ENCODE measurements around the gene TWIST2.

The TWIST2 gene

DNA sequence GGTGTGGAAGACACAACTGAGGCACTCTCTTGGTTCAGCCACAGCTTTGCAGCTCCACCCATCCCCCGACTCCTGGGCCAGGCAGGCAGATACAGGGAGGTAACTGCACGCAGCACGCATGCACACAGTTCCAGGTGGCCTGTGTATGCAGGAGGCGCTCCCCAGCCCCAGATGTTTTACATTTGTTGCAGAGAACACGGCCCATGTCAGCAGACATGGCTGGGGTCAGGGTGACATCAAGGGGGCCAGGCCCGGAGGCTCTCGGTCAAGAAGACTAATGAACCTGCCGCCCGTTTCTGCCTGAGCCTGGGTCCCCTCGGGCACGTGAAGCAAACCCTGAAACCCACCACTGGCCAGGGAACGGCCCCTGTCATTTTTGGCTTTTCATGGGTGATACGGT is 57.3 kb downstream of the TWIST2 start:
- no peak for DNase-seq (ENCODE audit: low spot score)

- DNase-seq (ENCODE audit: low spot score), result no peak
Measured at GRCh38 chr2:238905644-238906043, 57.8 kb downstream of the TWIST2 start.

DNA sequence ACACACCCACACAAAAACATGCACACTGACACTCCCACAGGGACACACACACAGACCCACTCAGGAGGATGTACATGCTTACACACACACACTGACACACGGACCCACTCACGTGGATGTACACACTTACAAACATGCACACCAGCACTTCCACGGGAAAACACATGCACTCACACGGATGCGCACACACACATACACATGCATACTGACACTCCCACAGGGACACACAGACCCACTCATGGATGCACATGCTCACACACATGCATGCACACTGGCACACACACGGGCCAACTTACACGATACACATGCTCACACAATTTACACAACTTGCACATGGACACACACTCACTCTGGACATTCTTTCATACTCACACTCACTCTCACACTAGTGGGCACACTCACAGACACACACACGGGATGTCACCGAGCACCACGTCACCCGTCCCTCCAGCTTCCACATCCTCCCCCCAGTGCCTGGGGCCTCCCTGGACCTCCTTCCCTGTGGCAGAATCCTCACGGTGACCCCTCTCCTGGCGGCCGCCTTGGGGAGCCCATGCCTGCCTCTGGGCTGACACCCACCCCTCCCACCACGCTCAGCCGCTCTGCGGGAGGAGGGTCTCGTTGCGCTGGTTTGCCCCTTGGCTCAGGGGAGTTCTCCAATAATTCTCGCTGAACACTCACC is 58.5 kb downstream of the TWIST2 start:
- no peak for DNase-seq (ENCODE audit: low spot score)

- no peak for DNase-seq (ENCODE audit: low spot score)
Measured at GRCh38 chr2:238906936-238907716, 59.2 kb downstream of the TWIST2 start.

- no peak for DNase-seq (ENCODE audit: low spot score)
Measured at GRCh38 chr2:238907717-238908173, 59.9 kb downstream of the TWIST2 start.

DNA sequence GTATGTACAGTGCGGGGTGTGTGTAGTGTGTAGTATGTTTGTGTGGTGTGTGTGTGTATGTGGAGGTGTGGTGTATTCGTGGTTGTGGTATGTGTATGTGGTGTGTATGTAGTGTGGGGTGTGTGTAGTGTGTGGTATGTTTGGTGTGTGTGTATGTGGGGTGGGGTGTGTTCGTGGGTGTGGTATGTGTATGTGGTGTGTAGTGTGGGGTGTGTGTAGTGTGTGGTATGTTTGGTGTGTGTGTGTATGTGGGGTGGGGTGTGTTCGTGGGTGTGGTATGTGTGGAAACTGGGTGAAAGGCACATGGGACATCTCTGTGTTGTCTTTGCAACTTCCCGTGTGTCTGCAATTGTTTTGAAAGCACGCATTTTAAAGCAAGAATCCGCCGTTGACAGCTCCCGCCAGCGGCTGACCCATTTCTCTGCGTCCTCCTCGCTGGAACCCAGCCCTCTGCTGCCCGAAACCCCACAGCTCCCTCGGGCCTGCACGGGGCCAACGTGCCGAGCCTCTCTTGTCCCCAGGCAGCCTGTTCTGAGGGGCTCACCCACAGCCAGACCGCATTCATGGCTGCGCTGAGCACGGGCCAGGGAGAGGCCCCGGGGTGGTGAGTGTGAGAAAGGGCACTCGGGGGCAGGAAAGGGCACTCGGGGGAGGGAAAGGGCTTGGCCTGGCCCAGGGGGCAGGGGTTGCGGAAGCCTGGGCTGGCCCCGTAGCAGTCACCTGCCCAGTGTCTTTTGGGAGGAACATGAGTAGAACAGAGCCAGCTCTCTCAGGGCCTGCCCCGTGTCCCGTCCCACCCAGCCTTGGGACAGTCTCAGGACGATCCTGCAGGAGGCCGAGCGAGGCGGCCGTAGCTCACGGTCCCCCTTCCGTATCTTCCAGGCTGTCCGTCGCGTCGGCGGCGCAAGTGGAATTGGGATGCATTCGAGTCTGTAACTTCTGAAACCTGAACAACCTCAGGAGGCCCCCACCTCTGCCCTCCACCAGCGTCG is 61.4 kb downstream of the TWIST2 start:
- DNase-seq (ENCODE audit: low spot score), result no peak

DNA sequence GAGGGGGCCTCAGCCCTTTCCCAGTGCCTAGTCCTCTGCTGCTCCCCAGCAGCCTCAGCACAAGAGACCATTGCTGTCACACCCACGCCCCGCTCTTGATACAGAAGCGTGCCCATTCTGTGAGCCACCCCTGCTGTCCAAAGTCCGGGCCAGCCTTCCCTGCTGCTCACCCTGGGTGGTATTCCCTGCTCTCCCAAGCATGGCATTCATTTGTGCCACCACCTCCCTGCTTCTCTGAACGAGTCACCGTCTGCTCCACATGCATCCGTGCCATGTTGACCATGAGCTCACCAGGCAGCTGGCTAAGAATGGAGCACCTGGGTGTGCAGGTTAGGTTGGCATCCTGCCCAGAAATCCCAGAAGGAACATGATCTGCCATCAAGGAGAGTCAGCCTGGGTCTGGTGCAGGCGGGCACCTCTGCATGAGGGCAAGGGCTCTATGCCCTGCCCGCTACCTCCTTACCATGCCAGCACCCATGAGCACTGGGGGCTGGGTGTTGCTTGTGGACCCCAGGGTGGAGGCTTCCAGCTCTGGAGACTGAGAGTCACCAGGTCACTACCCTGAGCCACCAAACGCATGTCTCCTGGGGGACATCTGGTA is 63.0 kb downstream of the TWIST2 start:
- no peak for DNase-seq (ENCODE audit: low spot score)

DNA sequence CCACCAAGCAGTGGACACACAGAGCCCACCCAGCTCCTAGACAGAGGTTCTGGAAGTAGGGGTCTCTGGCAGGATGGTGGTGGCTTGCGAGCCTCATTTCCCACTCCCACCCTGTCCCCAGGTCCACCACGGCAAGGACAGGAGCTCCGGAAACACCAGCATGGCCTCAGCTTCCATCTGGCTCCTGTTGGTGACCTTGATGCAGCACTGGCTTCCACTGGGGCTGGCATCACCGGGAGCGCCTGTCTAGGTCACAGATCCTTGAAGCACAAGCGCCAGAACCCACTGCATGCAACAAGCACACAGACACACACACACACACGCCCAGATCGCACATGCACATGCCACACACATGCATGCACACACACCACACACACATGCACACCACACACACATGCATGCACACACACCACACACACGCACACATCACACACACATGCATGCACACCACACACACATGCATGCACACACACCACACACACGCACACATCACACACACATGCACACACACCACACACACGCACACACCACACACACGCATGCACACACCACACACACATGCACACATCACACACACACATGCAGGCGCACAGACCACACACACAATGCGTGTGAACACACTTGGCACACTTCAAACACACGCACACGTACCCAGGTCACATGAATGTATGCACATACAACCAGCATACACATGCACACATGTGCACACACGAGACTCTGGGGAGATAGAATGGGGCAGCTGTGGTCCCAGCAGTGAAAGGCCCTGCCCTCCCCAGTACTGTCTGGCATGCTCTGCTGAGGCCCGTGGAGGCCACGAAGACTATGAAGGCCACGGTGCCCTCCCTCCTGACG is 63.7 kb downstream of the TWIST2 start:
- no peak for DNase-seq (ENCODE audit: low spot score)

GRCh38 chr2:238912228-238912915 is 64.5 kb downstream of the TWIST2 start:
- DNase-seq (ENCODE audit: low spot score), result no peak

GRCh38 chr2:238912916-238913875 is 65.3 kb downstream of the TWIST2 start:
- DNase-seq (ENCODE audit: low spot score), result no peak

DNA sequence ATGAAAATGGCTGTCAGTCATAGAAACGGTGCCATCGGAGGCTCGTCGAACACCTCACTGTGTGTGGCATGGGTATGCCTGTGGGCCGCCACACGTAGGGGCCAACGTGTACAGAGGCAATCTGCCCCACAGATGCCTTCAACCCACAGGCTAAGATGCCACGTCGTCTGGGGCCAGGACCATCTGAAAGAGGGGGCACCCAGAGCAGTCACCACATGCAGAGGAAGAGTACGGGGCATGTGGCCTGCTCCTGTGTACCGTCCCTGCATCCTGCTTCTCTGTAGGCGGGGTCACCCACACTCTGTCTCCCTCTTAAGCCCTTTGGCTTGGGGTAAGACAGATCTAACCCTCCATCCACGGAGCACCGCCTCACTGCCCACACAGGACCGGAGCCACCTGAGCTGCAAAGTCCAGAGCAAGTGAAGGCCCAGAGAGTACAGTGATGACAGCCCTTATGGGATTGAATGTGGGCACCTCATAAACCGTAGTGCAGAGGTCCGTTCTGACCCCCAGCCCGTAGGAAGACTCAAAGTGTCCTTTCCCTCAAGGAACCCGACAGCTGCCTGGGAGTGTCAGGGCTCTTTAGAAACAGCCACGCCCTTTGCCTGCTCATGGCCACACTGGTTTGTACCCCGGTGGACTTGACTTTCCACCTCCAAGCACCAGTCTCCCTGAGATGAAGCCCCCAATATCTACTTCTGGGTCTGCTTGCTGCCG is 66.2 kb downstream of the TWIST2 start:
- DNase-seq (ENCODE audit: low spot score), result no peak

GRCh38 chr2:238914648-238915015 is 66.7 kb downstream of the TWIST2 start:
- DNase-seq (ENCODE audit: low spot score), result no peak

DNA sequence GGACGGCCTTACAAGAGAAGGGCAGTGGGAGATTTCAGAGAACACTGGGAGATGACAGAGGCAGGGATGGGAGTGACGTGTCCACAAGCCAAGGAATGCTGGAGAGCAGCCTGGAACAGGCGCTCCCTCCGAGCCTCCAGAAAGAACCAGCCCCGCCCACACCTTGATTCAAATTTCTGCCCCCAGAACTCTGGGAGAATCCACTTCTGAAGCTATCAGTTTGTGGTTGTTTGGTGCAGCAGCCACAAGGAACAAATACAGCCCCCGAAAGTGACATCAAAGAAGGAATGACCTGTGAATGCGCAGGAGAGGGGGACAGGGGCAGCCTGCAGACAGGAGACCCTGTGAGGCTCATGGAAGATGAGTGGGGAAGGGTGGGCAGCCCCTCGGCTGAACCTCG is 67.3 kb downstream of the TWIST2 start:
- no peak for DNase-seq (ENCODE audit: low spot score)

DNA sequence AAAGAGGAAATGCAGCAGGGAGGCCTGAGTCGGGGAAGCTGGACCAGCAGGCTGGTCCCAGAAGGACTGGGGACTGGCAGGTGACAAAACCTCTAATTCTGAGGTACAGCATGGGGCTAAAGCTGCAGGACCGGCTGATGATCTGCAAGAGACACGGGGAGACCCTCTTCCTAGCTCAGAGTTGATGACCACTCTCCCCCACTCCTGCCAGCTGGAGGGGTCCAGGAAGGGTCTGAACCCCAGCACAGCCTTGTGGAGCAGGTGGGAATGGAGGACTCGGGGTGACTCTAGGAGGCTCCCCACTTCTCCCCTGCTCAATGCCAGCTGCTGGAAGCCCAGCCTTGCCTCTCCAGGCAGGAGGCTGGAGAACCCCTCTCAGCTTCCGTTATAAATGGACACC is 67.7 kb downstream of the TWIST2 start:
- DNase-seq (ENCODE audit: low spot score), result no peak

GRCh38 chr2:238916176-238916874 is 68.4 kb downstream of the TWIST2 start:
- no peak for DNase-seq (ENCODE audit: low spot score)

DNA sequence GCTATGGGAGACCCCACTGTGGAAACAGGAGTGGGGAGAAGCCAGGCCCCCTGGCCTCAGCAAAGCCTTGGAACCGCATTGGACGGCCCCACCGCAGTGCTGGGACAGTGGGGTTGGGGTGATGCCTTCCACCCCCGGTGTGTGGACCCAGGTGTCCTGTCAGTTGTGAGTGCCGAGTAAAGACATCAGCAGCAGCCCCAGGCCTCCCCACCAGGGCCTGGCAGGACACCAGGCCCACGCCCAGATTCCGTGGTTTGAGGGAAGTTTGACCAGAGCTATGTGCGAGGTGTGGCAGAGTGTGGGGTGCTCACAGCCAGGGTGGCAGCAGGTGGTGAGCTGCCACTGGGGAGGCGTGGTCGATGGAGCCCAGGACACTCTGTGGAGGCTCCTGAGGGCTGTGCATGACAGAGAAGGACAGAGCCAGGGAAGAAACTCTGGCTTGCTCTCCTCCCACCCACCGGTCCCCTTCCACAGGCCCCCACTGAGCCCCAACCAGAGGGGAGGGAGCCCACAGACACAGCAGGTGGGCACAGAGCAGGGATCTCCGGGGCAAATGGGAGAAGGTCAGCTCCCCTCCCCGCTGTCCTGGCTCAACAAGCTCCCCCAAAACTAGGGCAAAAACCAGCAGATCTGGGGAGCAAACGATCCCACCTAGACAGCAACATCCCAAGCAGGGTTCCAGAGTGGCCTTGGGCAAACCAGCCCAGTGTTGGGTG is 69.1 kb downstream of the TWIST2 start:
- no peak for DNase-seq (ENCODE audit: low spot score)

GRCh38 chr2:238919307-238919706 is 71.4 kb downstream of the TWIST2 start:
- no peak for DNase-seq (ENCODE audit: low spot score)
